Endometrium (tissue), 2 donors: Measurements from ENCODE around the gene ZXDA.
"Not testable (repeated sequence)": the region's sequence is repeated elsewhere in the genome, so short reads cannot be mapped to it uniquely, and the experiment has no call there.

Experiments used
- FAIRE-seq: peaks from 2 replicates; lab custom pipeline; 2012; peaks lifted over from hg19 to GRCh38; lab: Jason Lieb, UNC
- donor health status: control.
- donor health status: control.

ZXDA gene, protein sequence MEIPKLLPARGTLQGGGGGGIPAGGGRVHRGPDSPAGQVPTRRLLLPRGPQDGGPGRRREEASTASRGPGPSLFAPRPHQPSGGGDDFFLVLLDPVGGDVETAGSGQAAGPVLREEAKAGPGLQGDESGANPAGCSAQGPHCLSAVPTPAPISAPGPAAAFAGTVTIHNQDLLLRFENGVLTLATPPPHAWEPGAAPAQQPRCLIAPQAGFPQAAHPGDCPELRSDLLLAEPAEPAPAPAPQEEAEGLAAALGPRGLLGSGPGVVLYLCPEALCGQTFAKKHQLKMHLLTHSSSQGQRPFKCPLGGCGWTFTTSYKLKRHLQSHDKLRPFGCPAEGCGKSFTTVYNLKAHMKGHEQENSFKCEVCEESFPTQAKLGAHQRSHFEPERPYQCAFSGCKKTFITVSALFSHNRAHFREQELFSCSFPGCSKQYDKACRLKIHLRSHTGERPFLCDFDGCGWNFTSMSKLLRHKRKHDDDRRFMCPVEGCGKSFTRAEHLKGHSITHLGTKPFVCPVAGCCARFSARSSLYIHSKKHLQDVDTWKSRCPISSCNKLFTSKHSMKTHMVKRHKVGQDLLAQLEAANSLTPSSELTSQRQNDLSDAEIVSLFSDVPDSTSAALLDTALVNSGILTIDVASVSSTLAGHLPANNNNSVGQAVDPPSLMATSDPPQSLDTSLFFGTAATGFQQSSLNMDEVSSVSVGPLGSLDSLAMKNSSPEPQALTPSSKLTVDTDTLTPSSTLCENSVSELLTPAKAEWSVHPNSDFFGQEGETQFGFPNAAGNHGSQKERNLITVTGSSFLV

DNA sequence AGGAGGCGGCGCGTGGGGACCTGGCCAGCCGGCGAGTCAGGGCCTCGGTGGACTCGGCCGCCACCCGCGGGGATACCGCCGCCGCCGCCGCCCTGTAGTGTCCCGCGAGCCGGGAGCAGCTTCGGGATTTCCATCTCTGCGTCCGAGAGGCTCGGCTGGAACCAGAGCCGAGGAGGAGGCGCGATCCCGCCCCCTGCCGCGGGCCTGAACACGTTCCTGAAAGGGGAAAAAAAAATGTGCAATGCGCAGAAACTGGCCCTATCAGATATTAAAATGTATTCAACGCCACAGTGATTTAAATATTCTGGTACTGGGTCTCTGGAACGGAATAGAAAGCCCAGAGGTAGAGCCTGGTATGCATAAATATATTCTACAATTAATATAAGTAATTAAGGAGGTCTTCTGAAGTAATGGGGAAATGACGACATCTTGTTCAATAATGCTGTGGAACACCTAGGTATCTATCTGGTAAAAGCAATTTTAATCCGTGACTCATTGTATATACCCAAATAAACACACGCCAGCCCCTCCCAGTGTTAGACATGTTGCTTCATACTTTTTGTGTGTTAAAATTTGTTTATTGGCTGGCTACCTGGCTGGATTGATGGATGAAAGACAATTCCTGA, at the start of gene ZXDA:
TSS of gene ZXDA (minus strand) at position 172 of the 626 bp plus-strand sequence. CDS start at position 134, 38 bp downstream.
- FAIRE-seq = not testable (repeated sequence)

DNA sequence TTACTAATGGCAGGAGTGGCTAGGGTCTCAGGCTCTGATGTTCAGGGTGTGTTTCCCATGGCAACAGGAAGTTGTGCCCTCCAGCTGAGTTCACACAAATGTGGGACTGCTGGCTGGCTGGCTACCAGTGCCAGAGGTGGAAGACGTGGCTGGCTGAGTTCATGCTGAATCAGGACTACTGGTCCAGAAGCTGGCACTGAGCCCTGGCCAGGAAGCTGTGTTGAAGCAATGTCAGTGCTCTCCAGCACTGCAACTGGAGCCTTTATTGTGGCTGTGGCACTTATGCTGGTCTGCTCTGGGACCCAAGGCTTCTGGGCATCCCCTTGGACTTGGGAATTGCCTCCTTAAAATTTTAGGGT, 42.0 kb upstream of the ZXDA start:
- no peak for FAIRE-seq

DNA sequence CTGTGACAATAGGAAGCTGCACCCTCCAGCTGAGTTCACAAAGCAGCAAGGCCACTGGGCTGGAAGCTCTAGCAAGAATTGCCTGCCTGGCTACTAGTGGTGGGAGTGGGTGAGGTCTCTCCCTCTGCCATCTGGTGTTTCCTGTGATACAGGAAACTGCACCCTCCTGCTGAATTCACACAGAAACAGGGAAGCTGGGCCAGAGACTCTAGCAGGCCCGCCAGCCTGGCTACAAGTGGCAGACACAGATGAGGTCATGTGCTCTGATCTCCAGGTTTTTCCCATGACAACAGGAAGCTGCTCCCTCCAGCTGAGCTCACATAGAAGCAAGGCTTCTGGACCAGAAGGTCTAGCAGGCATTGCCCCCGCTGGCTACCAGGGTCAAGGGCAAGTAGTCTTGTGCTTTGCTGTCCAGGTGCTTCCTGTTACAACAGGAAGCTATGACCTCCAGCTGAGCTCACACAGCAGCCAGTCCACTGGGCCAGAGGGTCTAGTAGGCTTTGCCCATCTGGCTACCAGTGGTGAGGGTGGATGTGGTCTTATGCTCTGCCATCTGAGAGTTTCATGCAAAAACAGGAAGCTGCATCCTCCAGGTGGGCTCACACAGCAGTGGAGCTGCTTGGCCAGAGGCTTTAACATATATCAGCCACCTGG, 41.5 kb upstream of the ZXDA start:
- FAIRE-seq = no peak

DNA sequence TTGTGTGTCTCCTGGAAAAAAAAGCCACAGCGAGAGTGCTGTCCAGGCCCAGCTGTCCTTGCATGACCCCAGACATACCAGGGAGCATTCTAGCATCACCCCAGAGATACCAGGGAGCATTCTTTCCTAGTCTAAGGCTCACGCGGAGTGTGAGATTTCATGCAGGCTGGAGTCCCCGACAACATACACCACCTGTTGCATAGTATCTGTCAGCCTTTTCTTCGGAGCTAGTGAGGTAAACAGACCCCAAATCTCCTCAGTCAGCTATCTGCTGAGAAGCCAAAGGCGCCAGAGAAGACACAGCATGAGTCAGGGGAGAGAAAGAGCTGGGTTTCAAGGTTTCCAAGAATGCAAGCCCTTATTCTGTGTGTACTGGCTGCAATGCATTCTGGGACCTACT, 23.1 kb upstream of the ZXDA start:
- no peak for FAIRE-seq

DNA sequence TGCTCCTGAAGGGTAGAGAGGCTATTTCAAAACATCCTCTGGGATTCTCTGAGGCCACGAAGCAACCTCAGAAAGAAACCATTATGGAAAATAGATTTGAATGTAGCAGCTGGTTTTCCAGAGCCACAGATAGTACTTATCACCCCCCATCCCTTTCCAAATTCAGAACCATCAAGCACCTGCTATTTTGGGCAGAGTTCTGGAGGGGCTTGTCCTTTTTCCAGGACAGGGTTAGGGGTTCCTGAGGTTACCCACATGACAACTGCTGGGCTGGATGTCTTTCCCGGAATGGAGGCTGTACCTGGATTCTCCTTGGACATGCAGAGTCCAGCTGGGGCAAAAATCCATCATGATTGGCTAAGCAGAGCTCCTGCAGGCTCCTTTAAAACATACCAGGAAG, 22.0 kb upstream of the ZXDA start:
- FAIRE-seq = no peak

DNA sequence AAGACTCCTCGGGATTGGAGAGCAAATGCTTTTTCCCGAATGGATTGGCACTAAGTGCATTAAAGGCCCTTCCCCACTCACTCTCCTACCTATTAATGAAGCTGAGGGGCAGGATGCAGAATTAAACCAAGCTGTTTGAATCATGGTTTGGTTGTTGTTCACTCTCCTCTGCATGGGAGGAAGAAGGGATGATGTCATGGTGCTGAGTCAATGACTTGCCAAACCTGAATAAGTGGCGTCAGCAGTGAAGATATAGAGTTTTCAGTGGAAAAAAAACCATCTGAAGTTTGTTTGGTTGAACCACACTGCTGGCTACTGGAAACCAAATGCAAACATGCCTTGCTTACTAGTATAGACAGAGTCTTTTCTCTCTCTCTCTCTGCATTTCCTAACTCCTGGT, 19.8 kb upstream of the ZXDA start:
- no peak for FAIRE-seq

DNA sequence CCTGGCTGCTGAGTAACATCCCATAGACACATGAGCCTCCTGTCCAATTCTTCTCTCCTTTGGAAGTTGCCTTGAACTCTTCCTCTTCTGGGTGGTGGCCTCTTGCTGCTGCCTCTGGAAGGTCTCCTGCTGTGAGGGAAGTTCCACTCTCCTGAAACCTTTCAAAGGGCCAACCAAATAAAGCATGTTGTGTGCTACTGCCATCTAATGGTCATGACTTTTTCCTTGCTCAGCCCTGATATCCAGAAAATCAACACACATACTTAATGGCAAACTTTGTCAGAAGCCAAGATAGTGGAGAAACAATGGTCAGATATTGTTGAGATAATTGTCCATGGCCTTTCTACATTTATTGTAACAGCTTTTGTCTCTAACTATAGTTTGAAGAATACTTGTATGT, 19.1 kb upstream of the ZXDA start:
- no peak for FAIRE-seq

DNA sequence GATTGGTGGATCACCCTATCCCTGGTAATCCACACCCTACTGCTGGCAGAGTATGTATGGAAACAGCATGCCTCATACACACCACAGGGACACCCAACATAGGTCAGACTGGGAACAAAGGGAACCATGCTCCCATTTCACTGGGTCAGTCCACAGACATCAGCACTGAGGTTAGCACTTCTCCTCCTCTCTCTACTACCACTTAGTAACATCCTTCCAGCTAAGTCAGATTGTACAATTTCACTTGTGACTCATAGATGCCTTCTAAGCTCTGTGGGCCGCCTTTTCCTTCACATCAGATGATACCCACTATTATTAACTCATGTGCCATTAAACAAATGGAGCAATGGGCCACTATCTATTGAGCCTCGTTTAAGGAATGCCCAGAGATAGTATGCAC, 15.5 kb upstream of the ZXDA start:
- FAIRE-seq = no peak

DNA sequence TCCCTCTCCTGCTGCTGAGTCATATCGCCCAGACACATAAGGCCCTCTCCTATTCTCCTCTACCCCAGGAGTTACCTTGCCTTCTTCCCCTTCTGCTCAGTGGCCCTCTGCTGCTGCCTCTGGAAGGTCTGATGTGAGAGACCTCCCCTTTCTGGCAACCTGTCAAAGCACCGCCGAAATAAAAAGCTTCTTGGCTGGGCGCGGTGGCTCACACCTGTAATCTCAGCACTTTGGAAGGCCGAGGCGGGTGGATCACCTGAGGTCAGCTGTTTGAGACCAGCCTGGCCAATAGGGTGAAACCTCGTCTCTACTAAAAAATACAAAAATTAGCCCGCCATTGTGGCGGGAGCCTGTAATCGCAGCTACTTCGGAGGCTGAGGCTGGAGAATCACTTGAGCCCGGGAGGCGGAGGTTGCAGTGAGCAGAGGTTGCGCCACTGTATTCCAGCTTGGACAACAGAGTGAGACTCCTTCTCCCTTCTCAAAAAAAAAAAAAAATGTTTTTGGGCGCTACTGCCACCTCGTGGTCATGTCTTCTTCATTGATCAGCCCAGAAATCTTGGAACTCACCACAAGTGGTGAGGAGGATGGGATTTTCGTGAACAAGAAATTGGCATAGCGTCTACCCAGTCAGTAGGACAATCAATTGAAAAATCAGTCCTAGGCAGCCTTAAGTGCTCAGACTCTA, 8.6 kb upstream of the ZXDA start:
- FAIRE-seq = no peak

DNA sequence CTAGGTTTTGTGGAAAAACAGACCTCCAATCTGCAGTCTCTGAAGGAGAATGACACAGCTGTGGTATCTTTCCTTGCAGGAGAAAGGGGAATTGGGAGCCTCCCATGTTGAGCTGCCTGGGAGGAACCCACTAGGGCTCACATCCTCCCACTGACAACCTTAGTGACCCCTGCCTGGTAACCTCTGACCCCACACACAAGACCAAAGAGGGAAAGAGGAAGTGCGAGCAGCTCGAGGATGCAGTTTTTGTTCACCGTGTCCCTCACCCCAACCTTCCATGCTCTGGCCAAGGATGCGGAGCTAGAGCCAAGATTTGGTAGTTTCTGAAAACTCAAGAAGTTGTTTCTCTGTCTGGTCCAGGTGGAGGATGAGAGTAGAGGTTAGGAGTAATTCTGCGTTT, 5.4 kb upstream of the ZXDA start:
- no peak for FAIRE-seq

DNA sequence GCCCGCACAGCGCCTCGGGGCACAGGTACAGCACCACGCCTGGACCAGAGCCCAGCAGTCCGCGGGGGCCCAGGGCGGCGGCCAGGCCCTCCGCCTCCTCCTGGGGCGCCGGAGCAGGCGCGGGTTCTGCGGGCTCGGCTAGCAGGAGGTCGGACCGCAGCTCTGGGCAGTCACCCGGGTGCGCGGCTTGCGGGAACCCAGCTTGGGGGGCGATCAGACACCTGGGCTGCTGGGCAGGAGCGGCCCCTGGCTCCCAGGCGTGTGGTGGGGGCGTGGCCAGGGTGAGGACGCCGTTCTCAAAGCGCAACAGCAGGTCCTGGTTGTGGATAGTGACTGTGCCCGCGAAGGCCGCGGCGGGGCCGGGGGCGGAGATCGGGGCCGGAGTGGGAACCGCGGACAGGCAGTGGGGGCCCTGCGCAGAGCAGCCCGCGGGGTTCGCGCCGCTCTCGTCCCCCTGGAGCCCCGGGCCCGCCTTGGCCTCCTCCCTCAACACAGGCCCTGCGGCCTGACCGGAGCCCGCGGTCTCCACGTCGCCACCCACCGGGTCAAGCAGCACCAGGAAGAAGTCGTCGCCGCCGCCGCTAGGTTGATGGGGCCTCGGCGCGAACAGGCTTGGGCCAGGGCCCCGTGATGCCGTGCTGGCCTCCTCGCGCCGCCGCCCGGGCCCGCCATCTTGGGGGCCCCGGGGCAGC, 517 bp downstream of the ZXDA start:
- FAIRE-seq = not testable (repeated sequence)

DNA sequence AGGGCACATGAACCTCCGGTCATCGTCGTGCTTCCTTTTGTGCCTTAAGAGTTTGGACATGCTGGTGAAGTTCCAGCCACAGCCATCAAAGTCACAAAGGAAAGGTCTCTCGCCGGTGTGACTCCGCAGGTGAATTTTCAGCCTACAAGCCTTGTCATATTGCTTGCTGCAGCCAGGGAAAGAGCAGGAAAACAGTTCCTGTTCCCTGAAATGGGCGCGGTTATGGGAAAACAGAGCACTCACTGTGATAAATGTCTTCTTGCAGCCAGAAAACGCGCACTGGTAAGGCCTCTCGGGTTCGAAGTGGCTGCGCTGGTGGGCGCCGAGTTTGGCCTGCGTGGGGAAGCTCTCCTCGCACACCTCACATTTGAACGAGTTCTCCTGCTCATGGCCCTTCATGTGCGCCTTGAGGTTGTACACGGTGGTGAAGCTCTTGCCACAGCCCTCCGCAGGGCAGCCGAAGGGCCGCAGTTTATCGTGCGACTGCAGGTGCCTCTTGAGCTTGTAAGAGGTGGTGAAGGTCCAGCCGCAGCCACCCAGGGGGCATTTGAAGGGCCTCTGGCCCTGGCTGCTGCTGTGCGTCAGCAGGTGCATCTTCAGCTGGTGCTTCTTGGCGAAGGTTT, 1.2 kb downstream of the ZXDA start:
- not testable (repeated sequence) for FAIRE-seq

DNA sequence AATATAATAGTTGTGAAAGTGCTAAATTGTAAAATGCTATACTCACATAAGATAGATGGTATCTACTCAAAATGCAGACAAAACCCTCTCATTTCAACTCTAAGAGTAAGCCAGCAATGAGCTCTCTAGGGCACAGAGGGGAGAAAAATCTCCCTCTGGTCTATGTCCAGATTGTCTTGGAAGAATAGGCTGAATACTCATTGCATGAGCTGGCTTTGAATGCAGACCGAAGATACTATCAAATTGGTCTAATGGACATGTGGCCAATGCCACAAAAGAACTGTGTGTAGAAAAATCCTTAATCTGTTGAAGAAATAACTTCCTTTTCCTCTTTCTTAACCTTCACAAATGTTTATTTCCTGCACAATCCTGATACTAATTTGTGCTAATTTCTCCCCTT, 3.5 kb downstream of the ZXDA start:
- FAIRE-seq = no peak

DNA sequence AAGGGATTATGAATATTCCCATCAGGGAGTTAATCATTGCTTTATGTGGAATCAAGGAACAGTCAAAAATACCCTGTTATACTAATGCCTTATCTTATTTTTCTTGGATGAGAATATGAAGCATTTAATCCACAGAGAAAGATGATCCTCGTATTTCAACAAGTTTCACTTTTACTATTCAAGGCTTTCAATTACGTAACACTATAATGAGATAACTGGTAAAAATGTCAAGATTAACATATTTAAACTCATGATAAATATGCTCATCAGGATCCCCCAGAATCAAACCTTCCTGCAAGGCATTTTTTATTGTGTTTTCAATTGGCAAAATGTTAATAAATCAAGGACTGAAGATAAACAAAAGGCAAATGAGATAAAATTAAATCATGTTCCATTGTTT, 5.1 kb downstream of the ZXDA start:
- FAIRE-seq = no peak

DNA sequence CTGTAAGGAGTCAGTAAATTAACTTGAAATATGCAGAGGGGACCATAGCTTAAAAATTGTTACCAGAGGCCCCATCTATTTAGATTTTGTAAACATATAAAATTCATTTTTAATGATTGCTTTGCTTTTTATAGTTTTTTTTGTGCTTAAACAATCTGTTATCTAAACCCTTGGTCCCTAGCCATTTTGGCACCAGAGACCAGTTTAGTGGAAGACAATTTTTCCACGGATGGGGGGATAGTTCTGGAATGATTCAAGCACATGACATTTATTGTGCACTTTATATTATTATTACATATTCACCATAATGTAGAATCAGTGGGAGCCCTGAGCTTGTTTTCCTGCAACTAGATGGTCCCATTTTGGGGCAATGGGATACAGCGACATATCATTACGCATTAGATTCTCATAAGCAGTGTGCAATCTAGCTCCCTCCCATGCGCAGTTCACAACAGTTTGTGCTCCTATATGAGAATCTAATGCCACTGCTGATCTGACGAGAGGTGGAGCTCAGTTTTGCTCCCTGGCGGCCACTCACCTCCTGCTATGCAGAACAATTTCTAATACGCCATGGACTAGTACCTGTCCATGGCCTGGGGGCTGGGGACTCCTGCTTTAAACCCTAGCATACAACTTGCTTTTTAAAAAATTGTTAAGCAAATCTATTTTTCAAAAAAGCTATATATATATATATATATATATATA, 5.9 kb downstream of the ZXDA start:
- FAIRE-seq = no peak

DNA sequence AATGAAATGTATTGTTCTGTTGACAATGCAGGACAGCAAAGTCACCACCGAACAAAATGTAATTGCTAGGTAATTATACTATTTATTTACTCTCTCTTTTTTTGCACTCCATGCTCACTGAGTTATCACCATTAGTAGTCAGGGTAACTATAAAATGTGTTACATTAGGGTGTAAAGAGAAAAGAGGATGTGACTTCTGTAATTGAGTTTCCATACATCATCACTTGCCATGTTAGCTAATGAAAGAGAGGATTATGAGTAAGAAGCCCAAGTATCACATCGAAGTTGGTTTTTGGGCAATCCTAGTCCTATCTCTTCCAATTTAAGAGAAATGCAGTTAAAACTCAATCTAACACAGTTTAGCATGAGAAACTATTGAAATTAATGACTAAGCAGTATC, 7.6 kb downstream of the ZXDA start:
- no peak for FAIRE-seq

DNA sequence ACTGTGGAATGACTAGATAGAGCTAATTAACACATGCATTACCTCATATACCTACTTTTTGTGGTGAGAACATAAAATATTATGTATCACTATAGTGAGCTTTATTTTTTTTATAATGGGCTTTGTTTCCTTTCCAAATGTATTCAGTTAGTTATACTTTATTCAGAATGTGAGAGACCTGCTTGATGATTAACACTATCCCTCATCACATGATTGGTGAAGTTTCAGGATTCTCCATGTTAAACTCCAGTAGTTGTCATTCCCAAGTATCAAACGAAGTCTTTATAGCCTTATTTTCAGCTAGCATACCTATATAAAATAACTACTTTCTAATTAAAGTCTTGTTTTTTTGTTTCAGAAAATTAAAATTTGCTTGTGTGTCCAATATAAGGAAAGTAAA, 8.8 kb downstream of the ZXDA start:
- FAIRE-seq = no peak

DNA sequence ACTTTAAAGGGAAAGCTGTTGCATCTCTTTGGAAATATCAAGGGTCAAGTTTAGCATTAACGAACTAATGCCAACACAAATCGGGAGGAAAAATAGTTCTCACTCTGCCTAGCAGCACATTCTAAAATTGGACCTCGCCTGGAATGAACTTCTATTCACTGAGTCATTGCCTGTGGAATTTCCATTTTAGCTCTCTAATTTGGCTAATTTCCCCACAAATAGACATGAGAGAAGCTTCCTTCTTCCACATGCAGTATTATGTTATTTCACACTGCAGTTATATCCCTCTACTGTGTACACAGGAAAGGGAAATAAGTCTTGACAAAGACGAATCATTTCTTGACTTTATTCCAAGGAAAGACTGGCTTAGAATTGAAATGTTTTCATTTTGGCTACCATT, 9.3 kb downstream of the ZXDA start:
- no peak for FAIRE-seq

DNA sequence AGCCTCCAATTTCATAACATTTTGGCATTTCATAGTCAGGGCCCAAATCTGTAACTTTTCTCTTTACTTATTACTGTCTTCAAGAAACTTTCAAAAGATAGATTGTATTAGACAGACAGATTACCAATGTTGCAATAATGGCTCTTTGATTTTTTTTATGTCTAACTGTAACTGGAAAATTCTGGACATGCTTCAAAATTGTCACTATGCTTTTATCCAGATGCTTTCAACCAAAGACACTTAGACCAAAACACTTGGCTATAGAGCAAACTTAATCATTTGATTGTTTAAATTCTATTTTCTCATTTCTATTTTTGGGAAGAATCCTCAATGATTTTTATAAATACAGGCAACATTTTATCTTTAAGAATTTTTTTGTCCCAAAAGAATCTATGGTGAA, 10.4 kb downstream of the ZXDA start:
- FAIRE-seq = no peak

DNA sequence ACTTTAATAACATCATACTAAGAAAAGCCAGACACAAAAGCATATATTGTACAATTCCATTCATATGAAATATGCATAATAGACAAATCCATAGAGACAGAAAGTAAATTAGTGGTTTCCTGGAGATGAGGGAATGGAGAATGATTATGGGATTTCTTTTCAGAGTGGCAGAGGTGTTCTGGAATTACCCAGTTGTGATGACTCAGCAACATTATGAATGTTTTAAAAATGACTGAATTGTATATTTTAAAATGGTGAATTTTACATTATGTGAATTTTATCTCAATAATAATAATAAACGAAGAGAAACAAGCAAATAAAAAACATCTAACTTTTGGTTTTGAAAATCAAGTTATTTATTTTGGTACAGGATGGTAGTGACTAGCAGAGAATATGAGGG, 11.2 kb downstream of the ZXDA start:
- FAIRE-seq = no peak
